Measurements from ENCODE around the gene CD59.

- no peak for TF ChIP-seq POLR2A (IDR thresholded peaks at IDR 0.05)
- TF ChIP-seq EP300 (IDR thresholded peaks at IDR 0.05): no peak
- no peak for TF ChIP-seq CTCF (IDR thresholded peaks at IDR 0.05)
These were observed 52.1 kb downstream of the CD59 start for GRCh38 chr11:33684003-33684706.
